ENCODE results near the gene USP9X.

Gene USP9X

GRCh38 chrX:41119803-41120202, 34.6 kb downstream of the USP9X start:
- Histone ChIP-seq H3K4me3 (replicated peaks; ENCODE audit: insufficient read depth, low read length) (no peak overlapping the region), H3K27ac (replicated peaks) (no peak overlapping the region), H3K27me3 (ENCODE audit: insufficient read depth, poor library complexity, severe bottlenecking) (no peaks in the 10 kb centered on the region)
- no peak for DNase-seq (ENCODE audit: low read depth in 1 of 2, low spot score in 1 of 2)
- TF ChIP-seq POLR2AphosphoS5 (IDR thresholded peaks at IDR 0.05; ENCODE audit: low read depth), result no peak
- no peak for TF ChIP-seq SPI1 (IDR thresholded peaks at IDR 0.05; ENCODE audit: borderline replicate concordance, low read depth)
- no peak for TF ChIP-seq REST (IDR thresholded peaks at IDR 0.05; ENCODE audit: insufficient replicate concordance, low read depth)
- TF ChIP-seq GABPA (IDR thresholded peaks at IDR 0.05; ENCODE audit: low read depth), result no peak
- TF ChIP-seq, protein P1, sequence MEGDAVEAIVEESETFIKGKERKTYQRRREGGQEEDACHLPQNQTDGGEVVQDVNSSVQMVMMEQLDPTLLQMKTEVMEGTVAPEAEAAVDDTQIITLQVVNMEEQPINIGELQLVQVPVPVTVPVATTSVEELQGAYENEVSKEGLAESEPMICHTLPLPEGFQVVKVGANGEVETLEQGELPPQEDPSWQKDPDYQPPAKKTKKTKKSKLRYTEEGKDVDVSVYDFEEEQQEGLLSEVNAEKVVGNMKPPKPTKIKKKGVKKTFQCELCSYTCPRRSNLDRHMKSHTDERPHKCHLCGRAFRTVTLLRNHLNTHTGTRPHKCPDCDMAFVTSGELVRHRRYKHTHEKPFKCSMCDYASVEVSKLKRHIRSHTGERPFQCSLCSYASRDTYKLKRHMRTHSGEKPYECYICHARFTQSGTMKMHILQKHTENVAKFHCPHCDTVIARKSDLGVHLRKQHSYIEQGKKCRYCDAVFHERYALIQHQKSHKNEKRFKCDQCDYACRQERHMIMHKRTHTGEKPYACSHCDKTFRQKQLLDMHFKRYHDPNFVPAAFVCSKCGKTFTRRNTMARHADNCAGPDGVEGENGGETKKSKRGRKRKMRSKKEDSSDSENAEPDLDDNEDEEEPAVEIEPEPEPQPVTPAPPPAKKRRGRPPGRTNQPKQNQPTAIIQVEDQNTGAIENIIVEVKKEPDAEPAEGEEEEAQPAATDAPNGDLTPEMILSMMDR (IDR thresholded peaks at IDR 0.05; ENCODE audit: insufficient read depth, low read length), result no peak

DNA sequence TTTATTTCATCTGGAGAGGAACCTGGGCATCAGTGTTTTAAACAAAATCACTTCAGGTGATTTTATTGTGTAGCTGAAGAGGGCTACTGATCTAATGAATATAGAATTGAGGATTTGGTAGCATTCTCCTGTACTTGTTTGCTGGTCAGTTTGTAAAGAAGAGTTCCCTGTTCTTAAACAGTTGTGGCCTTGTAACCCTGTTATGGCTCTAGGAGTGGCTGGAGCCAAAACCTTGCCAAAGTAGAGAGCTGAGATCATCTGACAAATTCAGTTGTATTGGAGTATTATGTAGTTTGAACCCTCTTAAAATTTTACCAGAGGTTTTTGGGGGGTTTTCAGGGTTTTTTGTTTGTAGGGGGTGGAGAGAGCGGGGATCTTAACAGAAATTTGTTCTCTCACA, 36.5 kb downstream of the USP9X start:
- DNase-seq (ENCODE audit: low read depth in 1 of 2, low spot score in 1 of 2), result no peak
- Histone ChIP-seq H3K4me3 (replicated peaks; ENCODE audit: insufficient read depth, low read length) (no peak overlapping the region), H3K27ac (replicated peaks) (no peak overlapping the region), H3K27me3 (ENCODE audit: insufficient read depth, poor library complexity, severe bottlenecking) (no peaks in the 10 kb centered on the region)
- no peak for TF ChIP-seq SPI1 (IDR thresholded peaks at IDR 0.05; ENCODE audit: borderline replicate concordance, low read depth)

DNA sequence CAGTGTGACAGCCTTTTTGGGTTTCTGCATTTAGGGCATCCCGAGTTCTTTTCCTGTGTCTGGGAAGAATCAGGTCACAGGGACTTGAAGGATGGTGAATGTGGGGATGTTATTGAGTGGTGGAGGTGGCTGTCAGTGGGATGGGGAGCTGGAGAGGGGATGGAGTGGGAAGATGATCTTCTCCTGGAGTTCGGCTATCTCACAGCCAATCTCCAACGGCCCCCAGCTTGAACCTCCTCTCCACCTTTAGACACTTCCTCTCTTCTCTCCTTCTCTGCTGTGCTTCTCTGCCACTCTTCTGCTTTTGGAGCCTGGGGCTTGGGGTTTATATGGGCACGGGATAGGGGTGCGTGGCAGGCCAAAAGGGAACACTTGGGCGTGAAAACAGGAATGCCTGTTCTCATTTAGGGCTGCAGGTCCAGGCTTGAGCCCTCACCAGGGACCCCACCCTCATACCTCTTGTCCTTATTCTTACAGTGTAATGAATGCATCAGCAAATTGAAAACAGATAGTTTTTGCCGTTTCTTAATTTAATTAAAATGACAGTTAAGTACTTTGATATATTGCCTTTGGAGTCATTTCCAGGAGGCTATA, 37.5 kb downstream of the USP9X start:
- peak in 1 of 2 experiments; percentile 15 for DNase-seq (ENCODE audit: low read depth in 1 of 2, low spot score in 1 of 2)
- peak; percentile 80; the same call in 1 of the 2 replicates for TF ChIP-seq SPI1 (IDR thresholded peaks at IDR 0.05; ENCODE audit: borderline replicate concordance, low read depth)
- no peak for TF ChIP-seq REST (IDR thresholded peaks at IDR 0.05; ENCODE audit: insufficient replicate concordance, low read depth)
- H3K4me3 ChIP-seq (replicated peaks; ENCODE audit: insufficient read depth, low read length), result no peak overlapping the region
- no peaks in the 10 kb centered on the region for H3K27me3 ChIP-seq (ENCODE audit: insufficient read depth, poor library complexity, severe bottlenecking)
- no peak overlapping the region for H3K27ac ChIP-seq (replicated peaks)

- TF ChIP-seq SPI1 (IDR thresholded peaks at IDR 0.05; ENCODE audit: borderline replicate concordance, low read depth), result no peak
- TF ChIP-seq GABPA (IDR thresholded peaks at IDR 0.05; ENCODE audit: low read depth), result no peak
- TF ChIP-seq REST (IDR thresholded peaks at IDR 0.05; ENCODE audit: insufficient replicate concordance, low read depth), result no peak
- no peak for TF ChIP-seq POLR2AphosphoS5 (IDR thresholded peaks at IDR 0.05; ENCODE audit: low read depth)
- TF ChIP-seq, protein P1 (IDR thresholded peaks at IDR 0.05; ENCODE audit: insufficient read depth, low read length), result no peak
- Histone ChIP-seq H3K4me3 (replicated peaks; ENCODE audit: insufficient read depth, low read length) (no peak overlapping the region), H3K27ac (replicated peaks) (no peak overlapping the region), H3K27me3 (ENCODE audit: insufficient read depth, poor library complexity, severe bottlenecking) (no peaks in the 10 kb centered on the region)
- DNase-seq (ENCODE audit: low read depth in 1 of 2, low spot score in 1 of 2), result no peak
Observed at GRCh38 chrX:41127477-41128192, 42.4 kb downstream of the USP9X start.

Measured in HL-60 (cell line).